Pancreas (tissue), 10 donors: Measurements from ENCODE around the gene BCAS3. TPM values are rescaled to one million over a fixed set of nuclear protein-coding genes. Genes with fewer than 3 reads are reported as not detected.

Source experiments
- ATAC-seq, 4 donors: fragments of 200-7000 bp; cut with Tn5 transposase; one replicate each; pipeline versions ENCODE4 v1.8.0 to v1.9.1; 2020; ENCODE audit warnings: mild to moderate bottlenecking in 4 of 4, moderate library complexity in 4 of 4
- DNase-seq, 6 donors: peaks; one replicate each; pipeline ENCODE4 v3.0.0-alpha.2; 2020
- FAIRE-seq: peaks from 2 replicates; lab custom pipeline; 2012; peaks lifted over from hg19 to GRCh38; lab: Jason Lieb, UNC
- H3K27ac ChIP-seq, 4 donors: fragments of 200-600 bp; sonication (generic); 1 replicate in 3 of 4; 2 replicates in 1 of 4; pipeline versions ENCODE4 v1.5.0 to v1.8.0; 2020
- H3K27me3 ChIP-seq, 4 donors: fragments of 200-600 bp; one replicate each; pipeline ENCODE4 v1.8.0; 2021
- H3K36me3 ChIP-seq, 3 donors: fragments of 200-600 bp; sonication (generic) in 1 of 3; one replicate each; pipeline versions ENCODE4 v1.5.0 to v1.8.0; 2020 to 2021
- H3K4me1 ChIP-seq, 3 donors: fragments of 200-600 bp; one replicate each; pipeline ENCODE4 v1.8.0; 2021
- H3K4me3 ChIP-seq, 4 donors: fragments of 200-600 bp; sonication (generic) in 2 of 4; one replicate each; pipeline versions ENCODE4 v1.5.0 to v1.8.0; 2020 to 2021
- H3K9me3 ChIP-seq, 4 donors: fragments of 200-600 bp; one replicate each; pipeline ENCODE4 v1.8.0; 2021
- CTCF ChIP-seq, 4 donors: fragments of 200-600 bp; sonication (generic) in 3 of 4; IDR thresholded peaks; one replicate each; pipeline versions ENCODE4 v1.5.0 to v1.8.0; 2021; ENCODE audit warnings: antibody characterized with exemption in 4 of 4
- WGBS, 2 donors: extraction: QIAGEN DNeasy Blood & Tissue Kit; methylation state at CpG; one replicate each; pipeline ENCODE4 v1.1.7; 2013; 5-methylcytosine and 5-hydroxymethylcytosine counted together
- intact Hi-C, 3 donors: fragments of 100-400 bp; cut with DNase I; formaldehyde crosslinking; loops; one replicate each; pipeline versions ENCODE4 v1.11.1 to v1.14.2; 2022
- polyA plus RNA-seq, 2 donors: library from polyadenylated mRNA; stranded (reverse); fragments of 200-250 nt; gene quantifications; one replicate each; pipeline ENCODE4 v1.2.3, GENCODE V29; 2013
- total RNA-seq, 6 donors: library from RNA; stranded (reverse); fragmentation: NEBNext Ultra II Directional in 4 of 6; extraction: Animal tissue kit (Norgen Biotek cat#: 25700) in 4 of 6; gene quantifications; one replicate each; pipeline versions ENCODE4 v1.2.1 to v1.2.4, GENCODE V29; 2021 to 2023
- donor health status: healthy with polysubstance abuse.
- donor health status: DM: no; HTN: no; CAD: no; lungs with moderate emphysema.
- donor health status: DM: no; HTN: no; CAD: no.
- donor health status: control.
- donor health status: control.
- donor health status: Bipolar disorder and iron deficiency.
- donor health status: DM: yes; HTN: yes; CAD: no.
- donor health status: DM: no; HTN: no; CAD: no.
- donor health status: DM: no; HTN: no; CAD: no.
- donor health status: DM: yes; HTN: yes; CAD: no.

Gene BCAS3
- total and polyA plus RNA-seq, 8 donors = 4.6 to 27.7 (median 13.2) TPM

GRCh38 chr17:61255647-61256046 is 578.0 kb downstream of the BCAS3 start:
- Histone ChIP-seq H3K4me3 (no peak overlapping the region), H3K4me1 (peaks cover 0 to 7% (median 0%) of the 10 kb centered on the region in 3 donors), H3K27ac (no peak overlapping the region), H3K9me3 (no peaks in the 10 kb centered on the region), H3K27me3 (no peaks in the 10 kb centered on the region), H3K36me3 (no peaks in the 10 kb centered on the region)
- ATAC-seq (no peak), FAIRE-seq (no peak), DNase-seq (no peak)
- no peak for TF ChIP-seq CTCF (IDR thresholded peaks at IDR 0.05)
- WGBS, 2 donors = 92 to 94% methylated on average over 3 of the region's 3 CpGs
- intact Hi-C loops = no loop called here

GRCh38 chr17:61259360-61259759 is 581.7 kb downstream of the BCAS3 start:
- intact Hi-C loops = no loop called here
- FAIRE-seq = no peak
- WGBS, 2 donors = 57 to 59% methylated on average over 3 of the region's 3 CpGs

GRCh38 chr17:61260071-61260797 is 582.6 kb downstream of the BCAS3 start:
- Histone ChIP-seq H3K27me3 (no peaks in the 10 kb centered on the region), H3K27ac (no peak overlapping the region), H3K9me3 (no peaks in the 10 kb centered on the region), H3K4me1 (peaks cover 0 to 3% (median 0%) of the 10 kb centered on the region in 3 donors), H3K4me3 (no peak overlapping the region), H3K36me3 (no peaks in the 10 kb centered on the region)
- WGBS, 2 donors = 85 to 88% methylated on average over 12 of the region's 12 CpGs
- FAIRE-seq (no peak), ATAC-seq (no peak), DNase-seq (no peak)
- TF ChIP-seq CTCF (IDR thresholded peaks at IDR 0.05) = no peak
- intact Hi-C loops = no loop called here

More at GRCh38 chr17:61259360-61259759, 581.7 kb downstream of the BCAS3 start:
- ATAC-seq (no peak), DNase-seq (no peak)
- Histone ChIP-seq H3K9me3 (no peaks in the 10 kb centered on the region), H3K36me3 (no peaks in the 10 kb centered on the region), H3K4me1 (no peaks in the 10 kb centered on the region), H3K27me3 (no peaks in the 10 kb centered on the region), H3K4me3 (no peak overlapping the region), H3K27ac (no peak overlapping the region)
- no peak for TF ChIP-seq CTCF (IDR thresholded peaks at IDR 0.05)

GRCh38 chr17:61261001-61261637 is 583.5 kb downstream of the BCAS3 start:
- no peak for FAIRE-seq
- 90 to 93% methylated on average over 6 of the region's 6 CpGs for WGBS, 2 donors
- no peak for TF ChIP-seq CTCF (IDR thresholded peaks at IDR 0.05)

GRCh38 chr17:61265397-61265796 is 587.7 kb downstream of the BCAS3 start:
- Histone ChIP-seq H3K27ac (no peak overlapping the region), H3K36me3 (no peaks in the 10 kb centered on the region), H3K9me3 (no peaks in the 10 kb centered on the region), H3K4me3 (no peak overlapping the region), H3K27me3 (no peaks in the 10 kb centered on the region), H3K4me1 (peaks cover 0 to 4% (median 0%) of the 10 kb centered on the region in 3 donors)
- WGBS, 2 donors = 25 to 41% methylated on average over 2 of the region's 2 CpGs
- intact Hi-C loops = no loop called here
- DNase-seq = no peak
- no peak for TF ChIP-seq CTCF (IDR thresholded peaks at IDR 0.05)
- no peak for FAIRE-seq
- ATAC-seq = peak in 3 of 4 donors; percentile 35 to 61 (median 37)

More at GRCh38 chr17:61261001-61261637, 583.5 kb downstream of the BCAS3 start:
- Histone ChIP-seq H3K9me3 (no peaks in the 10 kb centered on the region), H3K27ac (no peak overlapping the region), H3K27me3 (no peaks in the 10 kb centered on the region), H3K4me1 (peaks cover 0 to 4% (median 0%) of the 10 kb centered on the region in 3 donors), H3K4me3 (no peak overlapping the region), H3K36me3 (no peaks in the 10 kb centered on the region)
- DNase-seq (no peak), ATAC-seq (no peak)
- intact Hi-C loops = no loop called here
